Naive thymus-derived CD4-positive, alpha-beta T cell (primary cell): ENCODE results near the gene GSS. TPM values are rescaled to one million over a fixed set of nuclear protein-coding genes. Genes with fewer than 3 reads are reported as not detected.

Experiments
- ATAC-seq: fragments of 150-1000 bp; cut with Tn5 transposase; 2 replicates; pipeline ENCODE4 v1.10.0; 2021; ENCODE audit warnings: mild to moderate bottlenecking, moderate library complexity
- CTCF ChIA-PET: fragments of 350-600 bp; sonication (Branson Sonifier 250); formaldehyde crosslinking; loops from one replicate; lab custom pipeline; 2021; ENCODE audit warnings: antibody characterized with exemption; lab: Charles Lee
- POLR2A ChIA-PET: fragments of 350-600 bp; sonication (Branson Sonifier 250); formaldehyde crosslinking; loops from one replicate; lab custom pipeline; 2021; ENCODE audit warnings: antibody characterized with exemption, inconsistent platforms; lab: Charles Lee
- DNase-seq, 9 donors: peaks; one replicate each; pipeline versions ENCODE4 v3.0.0 to v3.0.0-alpha.2; 2020 to 2022; ENCODE audit warnings: mixed read lengths in 1 of 9
- H3K27ac ChIP-seq: one replicate; pipeline ENCODE4 v1.7.0; 2013; ENCODE audit warnings: mild to moderate bottlenecking, low read depth, low read length, moderate library complexity
- H3K27me3 ChIP-seq, 2 donors: one replicate each; pipeline ENCODE4 v1.7.0; 2013; ENCODE audit warnings: low read length in 2 of 2, mild to moderate bottlenecking in 2 of 2, moderate library complexity in 2 of 2; ENCODE audit not compliant: control insufficient read depth in 2 of 2, insufficient read depth in 2 of 2
- H3K36me3 ChIP-seq, 3 experiments: 1 replicate in 2 of 3; 2 replicates in 1 of 3; pipeline ENCODE4 v1.7.0; 2013; ENCODE audit warnings: low read length in 3 of 3, mild to moderate bottlenecking in 3 of 3, moderate library complexity in 1 of 3; ENCODE audit not compliant: insufficient read depth in 3 of 3, control insufficient read depth in 2 of 3
- H3K4me1 ChIP-seq, 2 donors: one replicate each; pipeline ENCODE4 v1.7.0; 2013; ENCODE audit warnings: low read length in 2 of 2, mild to moderate bottlenecking in 2 of 2, moderate library complexity in 1 of 2; ENCODE audit not compliant: control insufficient read depth in 2 of 2, insufficient read depth in 2 of 2
- H3K4me3 ChIP-seq: 2 replicates; pipeline ENCODE4 v1.7.0; 2013; ENCODE audit warnings: mild to moderate bottlenecking, low read length
- H3K9me3 ChIP-seq, 3 experiments: 1 replicate in 2 of 3; 2 replicates in 1 of 3; pipeline ENCODE4 v1.7.0; 2013; ENCODE audit warnings: low read length in 3 of 3; ENCODE audit not compliant: control insufficient read depth in 2 of 3
- H3K27ac Mint-ChIP-seq, 9 donors: one replicate each; pipeline ENCODE4 v1.8.0; 2020 to 2022; ENCODE audit warnings: mixed read lengths in 9 of 9, mild to moderate bottlenecking in 8 of 9, moderate library complexity in 5 of 9, inconsistent platforms in 2 of 9
- H3K27me3 Mint-ChIP-seq, 5 donors: one replicate each; pipeline ENCODE4 v1.8.0; 2021 to 2022; ENCODE audit warnings: mixed read lengths in 5 of 5, mild to moderate bottlenecking in 1 of 5
- H3K36me3 Mint-ChIP-seq, 5 donors: one replicate each; pipeline ENCODE4 v1.8.0; 2020 to 2022; ENCODE audit warnings: mixed read lengths in 5 of 5, mild to moderate bottlenecking in 3 of 5, inconsistent platforms in 1 of 5
- H3K4me1 Mint-ChIP-seq, 7 donors: one replicate each; pipeline ENCODE4 v1.8.0; 2020 to 2022; ENCODE audit warnings: mixed read lengths in 7 of 7, mild to moderate bottlenecking in 3 of 7, inconsistent platforms in 1 of 7
- H3K4me3 Mint-ChIP-seq, 10 donors: one replicate each; pipeline ENCODE4 v1.8.0; 2020 to 2022; ENCODE audit warnings: mild to moderate bottlenecking in 10 of 10, mixed read lengths in 10 of 10, moderate library complexity in 6 of 10, inconsistent platforms in 2 of 10
- H3K9me3 Mint-ChIP-seq, 11 donors: one replicate each; pipeline ENCODE4 v1.8.0; 2020 to 2022; ENCODE audit warnings: mixed read lengths in 11 of 11, mild to moderate bottlenecking in 4 of 11, inconsistent platforms in 1 of 11, moderate library complexity in 1 of 11
- intact Hi-C, 2 donors: fragments of 100-400 bp; cut with micrococcal nuclease; formaldehyde crosslinking; loops; one replicate each; pipeline ENCODE4 v1.15.1; 2023
- polyA plus RNA-seq, 2 donors: library from polyadenylated mRNA; unstranded; fragments of 300-500 nt; fragmentation: Illumina TruSeq; gene quantifications; one replicate each; pipeline ENCODE4 v1.2.3, GENCODE V29; 2021
- total RNA-seq, 6 experiments: library from RNA in 5 of 6; stranded (reverse) in 5 of 6; gene quantifications; 1 replicate in 5 of 6; 2 replicates in 1 of 6; pipeline ENCODE4 v1.2.3 and lab custom pipeline; 2021 to 2026

GSS gene
- total and polyA plus RNA-seq, 7 experiments from 2014 or later, result 25.9 to 54.4 (median 35.5) TPM

DNA sequence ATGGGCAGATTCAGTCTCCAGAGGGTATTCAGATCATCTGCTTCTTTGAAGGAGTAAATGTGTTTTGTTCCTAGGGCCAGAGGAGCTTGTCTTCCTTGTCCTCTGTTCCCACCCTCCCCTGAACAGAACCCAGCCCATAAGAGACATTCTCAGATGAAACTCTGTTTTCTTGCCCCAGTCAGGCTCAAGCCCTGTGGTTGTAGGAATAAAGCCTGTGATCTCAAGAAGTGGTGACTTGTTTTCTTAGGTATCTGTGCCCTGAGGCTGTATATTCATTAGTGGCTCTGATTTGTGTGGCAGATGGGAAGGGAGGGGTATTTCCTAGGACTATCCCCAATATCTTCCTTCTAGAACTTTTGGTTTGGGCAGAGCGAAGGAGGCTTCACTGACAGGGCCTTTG is 27.9 kb downstream of the GSS start:
- Mint-ChIP-seq H3K4me1 (peaks cover 6 to 26% (median 15%) of the 10 kb centered on the region in 7 donors), H3K27ac (peak overlapping the region in 6 of 9 donors; percentile 19 to 76 (median 62)), H3K36me3 (peaks cover 15 to 54% (median 19%) of the 10 kb centered on the region in 5 donors), H3K9me3 (no peaks in the 10 kb centered on the region), H3K4me3 (no peak overlapping the region), H3K27me3 (no peaks in the 10 kb centered on the region)
- H3K27me3 ChIP-seq, result no peaks in the 10 kb centered on the region
- H3K4me1 ChIP-seq, result no peaks in the 10 kb centered on the region
- peaks cover 0 to 79% (median 0%) of the 10 kb centered on the region in 3 experiments for H3K36me3 ChIP-seq
- no peak overlapping the region for H3K4me3 ChIP-seq
- DNase-seq (no peak), ATAC-seq (no peak)
- H3K27ac ChIP-seq, result no peak overlapping the region
- ChIA-PET CTCF (no interaction called here), POLR2A (interaction anchor here (0.6 kb wide), 1 partner anchor 167 kb away, joined by 3 read pairs; no protein-coding TSS in a partner anchor)
- no peaks in the 10 kb centered on the region for H3K9me3 ChIP-seq
- intact Hi-C loops, result no loop called here

DNA sequence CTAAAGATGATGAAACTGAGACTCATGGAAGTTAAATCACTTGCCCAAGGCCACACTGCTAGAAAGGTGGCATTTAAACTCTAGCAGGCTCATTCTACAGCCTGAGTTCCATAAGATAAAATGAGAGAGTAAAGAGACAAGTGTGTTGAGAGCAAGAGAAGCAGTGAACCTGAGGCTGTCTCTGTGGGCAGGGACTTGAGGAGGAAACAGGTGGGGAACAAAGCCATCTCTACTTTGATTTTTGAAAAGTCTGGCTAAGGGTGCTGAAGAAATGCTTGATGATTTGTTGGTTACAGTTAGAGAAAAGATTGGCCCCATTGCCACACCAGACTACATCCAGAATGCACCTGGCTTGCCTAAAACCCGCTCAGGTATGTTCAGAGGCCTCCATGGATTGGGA is 29.0 kb downstream of the GSS start:
- Histone ChIP-seq H3K36me3 (peaks cover 0 to 84% (median 0%) of the 10 kb centered on the region in 3 experiments), H3K27ac (no peak overlapping the region), H3K9me3 (no peaks in the 10 kb centered on the region), H3K4me1 (no peaks in the 10 kb centered on the region), H3K4me3 (no peak overlapping the region), H3K27me3 (no peaks in the 10 kb centered on the region)
- DNase-seq, result no peak
- Mint-ChIP-seq H3K4me1 (peaks cover 6 to 24% (median 15%) of the 10 kb centered on the region in 7 donors), H3K36me3 (peaks cover 15 to 44% (median 25%) of the 10 kb centered on the region in 5 donors), H3K4me3 (no peak overlapping the region), H3K27ac (peak overlapping the region in 8 of 9 donors; percentile 12 to 71 (median 44)), H3K27me3 (no peaks in the 10 kb centered on the region), H3K9me3 (no peaks in the 10 kb centered on the region)
- CTCF ChIA-PET, result no interaction called here
- ATAC-seq, result no peak
- intact Hi-C loops, result no loop called here
- POLR2A ChIA-PET, result no interaction called here

DNA sequence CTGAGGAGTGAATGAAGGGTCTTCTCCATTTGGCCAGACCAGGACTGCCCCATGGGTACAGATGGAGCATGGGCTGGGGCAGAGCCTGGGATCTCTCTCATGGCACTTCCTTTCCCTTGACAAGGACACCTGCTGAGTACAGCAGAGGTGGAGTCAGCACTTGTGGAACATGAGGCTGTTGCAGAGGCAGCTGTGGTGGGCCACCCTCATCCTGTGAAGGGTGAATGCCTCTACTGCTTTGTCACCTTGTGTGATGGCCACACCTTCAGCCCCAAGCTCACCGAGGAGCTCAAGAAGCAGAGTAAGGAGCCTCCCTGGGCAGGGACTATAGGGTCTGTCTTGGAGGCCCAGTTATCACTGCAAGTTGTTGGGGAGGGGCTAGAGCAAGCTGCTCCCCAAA is 29.6 kb downstream of the GSS start:
- POLR2A ChIA-PET, result no interaction called here
- intact Hi-C loops, result no loop called here
- Histone ChIP-seq H3K4me3 (no peak overlapping the region), H3K4me1 (no peaks in the 10 kb centered on the region), H3K27me3 (no peaks in the 10 kb centered on the region), H3K27ac (no peak overlapping the region), H3K36me3 (peaks cover 0 to 84% (median 0%) of the 10 kb centered on the region in 3 experiments), H3K9me3 (no peaks in the 10 kb centered on the region)
- Mint-ChIP-seq H3K27ac (peak overlapping the region in 5 of 9 donors; percentile 39 to 78 (median 50)), H3K4me1 (peaks cover 6 to 26% (median 15%) of the 10 kb centered on the region in 7 donors), H3K36me3 (peaks cover 15 to 38% (median 25%) of the 10 kb centered on the region in 5 donors), H3K4me3 (no peak overlapping the region), H3K9me3 (no peaks in the 10 kb centered on the region), H3K27me3 (no peaks in the 10 kb centered on the region)
- CTCF ChIA-PET, result no interaction called here
- DNase-seq (no peak), ATAC-seq (no peak)

DNA sequence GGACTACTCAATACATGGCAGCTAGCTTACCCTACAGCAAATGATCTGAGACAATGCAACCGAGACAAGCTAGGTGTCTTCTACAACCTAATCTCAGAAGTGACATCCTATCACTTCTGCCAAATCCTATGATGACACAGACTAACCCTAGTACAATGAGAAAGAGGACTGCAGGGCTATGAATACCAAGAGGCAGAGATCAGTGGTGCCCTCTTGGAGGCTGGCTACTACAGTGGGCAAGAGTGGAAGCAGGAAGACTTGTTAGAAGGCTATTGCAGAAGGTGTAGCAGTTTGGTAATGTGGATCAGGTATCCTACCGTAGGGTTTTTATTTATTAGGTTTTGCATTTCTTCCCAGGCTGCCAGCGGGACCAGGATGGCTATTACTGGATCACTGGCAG is 30.3 kb downstream of the GSS start:
- ChIA-PET CTCF (no interaction called here), POLR2A (no interaction called here)
- H3K9me3 Mint-ChIP-seq, result no peaks in the 10 kb centered on the region
- Histone ChIP-seq H3K4me3 (no peak overlapping the region), H3K27me3 (no peaks in the 10 kb centered on the region), H3K36me3 (peaks cover 0 to 84% (median 0%) of the 10 kb centered on the region in 3 experiments), H3K27ac (no peak overlapping the region), H3K9me3 (no peaks in the 10 kb centered on the region), H3K4me1 (no peaks in the 10 kb centered on the region)
- peaks cover 12 to 36% (median 19%) of the 10 kb centered on the region in 5 donors for H3K36me3 Mint-ChIP-seq
- H3K27me3 Mint-ChIP-seq, result no peaks in the 10 kb centered on the region
- no peak for DNase-seq
- no peak overlapping the region for H3K4me3 Mint-ChIP-seq
- H3K4me1 Mint-ChIP-seq, result peaks cover 6 to 30% (median 15%) of the 10 kb centered on the region in 7 donors
- intact Hi-C loops, result no loop called here
- peak overlapping the region in 6 of 9 donors; percentile 5 to 78 (median 48) for H3K27ac Mint-ChIP-seq
- no peak for ATAC-seq

DNA sequence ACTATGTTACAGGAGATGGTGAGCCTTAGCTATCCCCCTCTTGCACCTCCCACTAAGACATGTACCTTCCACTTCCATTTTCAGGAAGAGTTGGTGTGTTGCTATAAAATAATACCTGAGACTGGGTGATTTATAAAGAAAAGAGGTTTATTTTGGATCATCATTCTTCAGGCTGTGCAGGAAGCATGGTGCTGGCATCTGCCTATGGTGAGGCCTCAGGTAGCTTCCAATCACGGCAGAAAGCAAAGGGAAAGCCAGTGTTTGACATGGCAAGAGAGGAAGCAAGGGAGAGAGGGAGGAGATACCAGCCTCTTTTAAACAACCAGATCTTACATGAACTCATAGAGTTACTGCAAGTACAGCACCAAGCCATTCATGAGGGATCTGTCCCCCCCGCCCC is 32.2 kb downstream of the GSS start:
- Mint-ChIP-seq H3K4me3 (no peak overlapping the region), H3K36me3 (peaks cover 15 to 32% (median 19%) of the 10 kb centered on the region in 5 donors), H3K9me3 (peaks cover 0 to 5% (median 0%) of the 10 kb centered on the region in 11 donors), H3K27me3 (no peaks in the 10 kb centered on the region), H3K27ac (no peak overlapping the region), H3K4me1 (peaks cover 11 to 44% (median 20%) of the 10 kb centered on the region in 7 donors)
- CTCF ChIA-PET, result no interaction called here
- Histone ChIP-seq H3K27me3 (no peaks in the 10 kb centered on the region), H3K4me3 (no peak overlapping the region), H3K27ac (no peak overlapping the region), H3K4me1 (peaks cover under 1 to 6% of the 10 kb centered on the region in 2 donors), H3K9me3 (no peaks in the 10 kb centered on the region), H3K36me3 (peaks cover 0 to 70% (median 0%) of the 10 kb centered on the region in 3 experiments)
- DNase-seq (no peak), ATAC-seq (no peak)
- intact Hi-C loops, result no loop called here
- POLR2A ChIA-PET, result no interaction called here

DNA sequence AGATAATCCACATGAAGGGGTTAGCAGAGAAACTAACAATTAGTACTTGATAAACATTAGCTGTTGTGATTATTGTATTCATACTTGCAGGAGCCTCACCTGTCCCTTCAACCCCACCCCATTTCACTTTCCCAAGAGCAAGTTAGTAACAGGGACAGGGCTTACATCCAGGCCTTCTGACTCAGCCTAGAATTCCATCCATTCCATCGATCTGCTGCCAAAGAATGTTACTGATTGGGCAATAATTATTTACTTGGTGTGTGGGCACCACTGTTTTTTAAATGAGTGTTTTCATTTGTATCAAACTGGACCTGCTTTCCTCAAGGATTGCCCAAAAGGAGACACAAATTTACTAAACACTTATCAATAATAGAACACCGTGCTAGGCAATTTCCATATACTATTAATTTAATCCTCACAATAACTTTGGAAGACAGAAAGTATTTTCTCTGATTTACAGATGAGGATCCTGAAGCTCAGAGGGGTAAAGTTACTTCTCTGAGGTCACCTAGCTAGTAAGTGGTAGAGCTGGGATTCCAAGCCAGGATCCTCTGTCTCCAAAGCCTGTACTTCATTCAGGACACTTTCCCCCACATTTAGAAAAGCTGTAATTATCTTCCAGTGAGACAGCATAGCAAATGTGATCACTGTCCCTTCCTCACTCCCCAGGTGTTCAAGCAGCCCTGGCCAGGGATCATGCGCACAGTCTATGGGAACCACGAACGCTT is 32.8 kb downstream of the GSS start:
- Histone ChIP-seq H3K4me3 (no peak overlapping the region), H3K27ac (no peak overlapping the region), H3K36me3 (peaks cover 0 to 64% (median 0%) of the 10 kb centered on the region in 3 experiments), H3K4me1 (peaks cover 6 to 12% of the 10 kb centered on the region in 2 donors), H3K27me3 (no peaks in the 10 kb centered on the region), H3K9me3 (no peaks in the 10 kb centered on the region)
- intact Hi-C loops, result no loop called here
- peaks cover 16 to 50% (median 26%) of the 10 kb centered on the region in 7 donors for H3K4me1 Mint-ChIP-seq
- H3K27ac Mint-ChIP-seq, result no peak overlapping the region
- no peaks in the 10 kb centered on the region for H3K27me3 Mint-ChIP-seq
- no peak overlapping the region for H3K4me3 Mint-ChIP-seq
- ATAC-seq, result no peak
- H3K9me3 Mint-ChIP-seq, result peaks cover 0 to 7% (median 0%) of the 10 kb centered on the region in 11 donors
- CTCF ChIA-PET, result no interaction called here
- POLR2A ChIA-PET, result no interaction called here
- peaks cover 21 to 38% (median 24%) of the 10 kb centered on the region in 5 donors for H3K36me3 Mint-ChIP-seq
- DNase-seq, result no peak
